ENCODE results near the gene CD48. TPM values are rescaled to one million over a fixed set of nuclear protein-coding genes. Genes with fewer than 3 reads are reported as not detected.

CD48 gene
- total RNA-seq, 4 donors from 2014 or later = 1.1 to 14.6 (median 2.6) TPM

- Histone ChIP-seq H3K4me1 (no peaks in the 10 kb centered on the region), H3K27me3 (peaks cover 0 to 38% (median 0%) of the 10 kb centered on the region in 4 donors), H3K9me3 (no peaks in the 10 kb centered on the region), H3K27ac (replicated peaks in 1 of 4) (no peak overlapping the region), H3K36me3 (no peaks in the 10 kb centered on the region), H3K4me3 (no peak overlapping the region)
- TF ChIP-seq EP300 (IDR thresholded peaks at IDR 0.05) = no peak
- TF ChIP-seq POLR2A (IDR thresholded peaks at IDR 0.05; ENCODE audit: low read depth) = no peak
- no peak for TF ChIP-seq POLR2AphosphoS5 (IDR thresholded peaks at IDR 0.05)
- TF ChIP-seq CTCF (IDR thresholded peaks at IDR 0.05) = no peak
- WGBS = 72% methylated on average over 3 of the region's 3 CpGs
- intact Hi-C loops (cut with DNase I) = no loop called here
- DNase-seq (ENCODE audit: extremely low spot score) = no peak
Measured at GRCh38 chr1:160679893-160680292, 31.7 kb downstream of the CD48 start.

GRCh38 chr1:160676869-160677597 is 34.6 kb downstream of the CD48 start:
- intact Hi-C loops (cut with DNase I) = no loop called here
- TF ChIP-seq POLR2AphosphoS5 (IDR thresholded peaks at IDR 0.05) (no peak), POLR2A (IDR thresholded peaks at IDR 0.05; ENCODE audit: low read depth) (no peak), EP300 (IDR thresholded peaks at IDR 0.05) (no peak), CTCF (IDR thresholded peaks at IDR 0.05) (no peak)

GRCh38 chr1:160675641-160676410 is 35.8 kb downstream of the CD48 start:
- intact Hi-C loops (cut with DNase I) = no loop called here
- no peaks in the 10 kb centered on the region for H3K36me3 ChIP-seq

More at GRCh38 chr1:160676869-160677597, 34.6 kb downstream of the CD48 start:
- Histone ChIP-seq H3K36me3 (no peaks in the 10 kb centered on the region), H3K4me3 (no peak overlapping the region), H3K4me1 (no peaks in the 10 kb centered on the region), H3K9me3 (no peaks in the 10 kb centered on the region), H3K27ac (replicated peaks in 1 of 4) (no peak overlapping the region), H3K27me3 (peaks cover 0 to 43% (median 0%) of the 10 kb centered on the region in 4 donors)
- no peak for DNase-seq (ENCODE audit: extremely low spot score)
- 78% methylated on average over 13 of the region's 13 CpGs for WGBS

GRCh38 chr1:160674415-160674814 is 37.2 kb downstream of the CD48 start:
- Histone ChIP-seq H3K27ac (replicated peaks in 1 of 4) (no peak overlapping the region), H3K4me1 (no peaks in the 10 kb centered on the region), H3K36me3 (no peaks in the 10 kb centered on the region), H3K9me3 (peaks cover 0 to 7% (median 3%) of the 10 kb centered on the region in 4 donors), H3K4me3 (no peak overlapping the region), H3K27me3 (peaks cover 0 to 21% (median 0%) of the 10 kb centered on the region in 4 donors)
- DNase-seq (ENCODE audit: extremely low spot score) = no peak
- WGBS = 52% methylated on average over 2 of the region's 2 CpGs
- intact Hi-C loops (cut with DNase I) = no loop called here
- TF ChIP-seq POLR2AphosphoS5 (IDR thresholded peaks at IDR 0.05) = no peak
- TF ChIP-seq CTCF (IDR thresholded peaks at IDR 0.05) = no peak
- TF ChIP-seq POLR2A (IDR thresholded peaks at IDR 0.05; ENCODE audit: low read depth) = no peak
- TF ChIP-seq EP300 (IDR thresholded peaks at IDR 0.05) = no peak

More at GRCh38 chr1:160675641-160676410, 35.8 kb downstream of the CD48 start:
- WGBS = 51% methylated on average over 6 of the region's 6 CpGs
- no peak overlapping the region for H3K4me3 ChIP-seq
- H3K27ac ChIP-seq (replicated peaks in 1 of 4) = no peak overlapping the region
- H3K27me3 ChIP-seq = peaks cover 0 to 33% (median 0%) of the 10 kb centered on the region in 4 donors
- H3K9me3 ChIP-seq = no peaks in the 10 kb centered on the region
- no peaks in the 10 kb centered on the region for H3K4me1 ChIP-seq
- peak; percentile 38 to 59 (median 46) for TF ChIP-seq CTCF (IDR thresholded peaks at IDR 0.05)
- no peak for TF ChIP-seq POLR2A (IDR thresholded peaks at IDR 0.05; ENCODE audit: low read depth)
- DNase-seq (ENCODE audit: extremely low spot score) = no peak
